Trophoblast cell (in vitro differentiated cells and primary cell): Measurements from ENCODE around the gene INPP5D.

Experiments
- DNase-seq, 2 donors: peaks; one replicate each; pipeline ENCODE4 v3.0.0-alpha.2; 2016
- H2AFZ ChIP-seq: 2 replicates; pipeline ENCODE4 v1.6.1; 2013; ENCODE audit warnings: low read length, moderate library complexity, mild to moderate bottlenecking; ENCODE audit not compliant: insufficient read depth, poor library complexity
- H2AK5ac ChIP-seq: 2 replicates; pipeline ENCODE4 v1.6.1; 2013; ENCODE audit warnings: mild to moderate bottlenecking, low read length
- H2BK120ac ChIP-seq: 2 replicates; pipeline ENCODE4 v1.6.1; 2013; ENCODE audit warnings: low read length, mild to moderate bottlenecking, moderate library complexity; ENCODE audit not compliant: insufficient read depth, poor library complexity
- H2BK12ac ChIP-seq: 2 replicates; pipeline ENCODE4 v1.6.1; 2013; ENCODE audit warnings: mild to moderate bottlenecking, low read length, moderate library complexity
- H2BK5ac ChIP-seq: 2 replicates; pipeline ENCODE4 v1.6.1; 2013; ENCODE audit warnings: low read length, low read depth, moderate library complexity, mild to moderate bottlenecking; ENCODE audit not compliant: poor library complexity
- H3K14ac ChIP-seq: 2 replicates; pipeline ENCODE4 v1.6.1; 2013; ENCODE audit warnings: mild to moderate bottlenecking, low read length
- H3K18ac ChIP-seq: 2 replicates; pipeline ENCODE4 v1.6.1; 2013; ENCODE audit warnings: mild to moderate bottlenecking, low read length
- H3K23ac ChIP-seq: 2 replicates; pipeline ENCODE4 v1.6.1; 2013; ENCODE audit warnings: low read length
- H3K27ac ChIP-seq: 2 replicates; pipeline ENCODE4 v1.5.1; 2013; ENCODE audit warnings: low read depth, mild to moderate bottlenecking, inconsistent platforms, low read length, moderate library complexity
- H3K27me3 ChIP-seq: 2 replicates; pipeline ENCODE4 v1.6.1; 2013; ENCODE audit warnings: inconsistent platforms, mild to moderate bottlenecking, low read length, moderate library complexity; ENCODE audit not compliant: insufficient read depth
- H3K36me3 ChIP-seq, 2 experiments: 1 replicate in 1 of 2; 2 replicates in 1 of 2; pipeline ENCODE4 v1.6.1; 2013; ENCODE audit warnings: low read length in 2 of 2, mild to moderate bottlenecking in 2 of 2, moderate library complexity in 1 of 2; ENCODE audit not compliant: insufficient read depth in 2 of 2, control insufficient read depth in 1 of 2
- H3K4ac ChIP-seq: 2 replicates; pipeline ENCODE4 v1.6.1; 2013; ENCODE audit warnings: low read depth, mild to moderate bottlenecking, low read length, moderate library complexity
- H3K4me1 ChIP-seq, 2 experiments: 1 replicate in 1 of 2; 2 replicates in 1 of 2; pipeline ENCODE4 v1.6.1; 2013; ENCODE audit warnings: low read length in 2 of 2, mild to moderate bottlenecking in 2 of 2, moderate library complexity in 1 of 2; ENCODE audit not compliant: insufficient read depth in 2 of 2, control insufficient read depth in 1 of 2
- H3K4me2 ChIP-seq: 2 replicates; pipeline ENCODE4 v1.6.1; 2013; ENCODE audit warnings: inconsistent platforms, mild to moderate bottlenecking, low read length, moderate library complexity
- H3K4me3 ChIP-seq: 2 replicates; pipeline ENCODE4 v1.5.1; 2013; ENCODE audit warnings: mild to moderate bottlenecking, low read depth, low read length, inconsistent platforms
- H3K79me1 ChIP-seq: one replicate; pipeline ENCODE4 v1.6.1; 2013; ENCODE audit warnings: low read length
- H3K79me2 ChIP-seq: 2 replicates; pipeline ENCODE4 v1.6.1; 2013; ENCODE audit warnings: low read length, mild to moderate bottlenecking; ENCODE audit not compliant: control insufficient read depth, insufficient read depth, poor library complexity
- H3K9ac ChIP-seq: 2 replicates; pipeline ENCODE4 v1.6.1; 2013; ENCODE audit warnings: mild to moderate bottlenecking, low read length
- H3K9me3 ChIP-seq: 2 replicates; pipeline ENCODE4 v1.6.1; 2013; ENCODE audit warnings: low read depth, mild to moderate bottlenecking, control low read depth, inconsistent platforms, low read length; ENCODE audit not compliant: insufficient read depth
- H4K12ac ChIP-seq: 2 replicates; pipeline ENCODE4 v1.6.1; 2013; ENCODE audit warnings: low read depth, mild to moderate bottlenecking, low read length, moderate library complexity
- H4K8ac ChIP-seq: 2 replicates; pipeline ENCODE4 v1.6.1; 2013; ENCODE audit warnings: low read depth, mild to moderate bottlenecking, low read length, moderate library complexity
- H4K91ac ChIP-seq: one replicate; pipeline ENCODE4 v1.6.1; 2013; ENCODE audit warnings: low read depth, mild to moderate bottlenecking, low read length, moderate library complexity
- WGBS: extraction: QIAGEN DNeasy Blood & Tissue Kit; methylation state at CpG from one replicate; pipeline ENCODE4 v1.1.7; 2013; ENCODE audit warnings: missing lambda C conversion rate; ENCODE audit not compliant: insufficient read length, insufficient coverage; ENCODE audit errors: extremely low coverage; 5-methylcytosine and 5-hydroxymethylcytosine counted together

INPP5D gene

DNA sequence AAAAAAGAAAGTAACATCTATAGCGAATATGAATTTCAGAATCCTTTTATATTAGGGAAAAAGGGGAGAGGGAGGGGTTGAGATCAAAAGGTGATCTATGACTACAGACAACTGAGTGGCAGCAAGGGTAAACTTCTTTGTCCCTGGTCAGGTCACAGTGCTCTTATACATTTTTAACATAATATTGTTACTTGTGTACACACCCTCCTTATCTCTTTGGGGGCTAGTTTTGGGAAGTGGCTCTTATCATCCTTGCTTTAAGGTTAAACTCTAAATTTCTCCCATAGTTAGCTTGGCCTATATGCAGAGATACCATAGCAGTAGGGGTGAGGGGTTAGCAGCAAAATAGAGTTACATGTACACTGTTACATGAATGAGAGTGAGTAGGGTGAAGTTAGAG is 159.7 kb downstream of the INPP5D start:
- H4K8ac ChIP-seq, result no peak overlapping the region
- no peak for DNase-seq
- no peak overlapping the region for H2BK5ac ChIP-seq
- H4K91ac ChIP-seq, result no peak overlapping the region
- H3K4me2 ChIP-seq, result no peak overlapping the region
- no peak overlapping the region for H2BK120ac ChIP-seq
- H2AFZ ChIP-seq, result no peak overlapping the region
- no peak overlapping the region for H3K27ac ChIP-seq
- H3K14ac ChIP-seq, result no peak overlapping the region
- H3K23ac ChIP-seq, result no peak overlapping the region
- no peaks in the 10 kb centered on the region for H3K79me1 ChIP-seq
- H4K12ac ChIP-seq, result no peak overlapping the region
- no peaks in the 10 kb centered on the region for H3K27me3 ChIP-seq
- no peaks in the 10 kb centered on the region for H3K79me2 ChIP-seq
- H3K4me1 ChIP-seq, result no peaks in the 10 kb centered on the region
- no peaks in the 10 kb centered on the region for H3K36me3 ChIP-seq
- H2BK12ac ChIP-seq, result no peak overlapping the region
- no CpG with 5 or more reads among the region's 1 CpG for WGBS
- H3K18ac ChIP-seq, result no peak overlapping the region
- no peak overlapping the region for H3K4me3 ChIP-seq
- no peak overlapping the region for H3K9ac ChIP-seq
- no peak overlapping the region for H2AK5ac ChIP-seq
- H3K4ac ChIP-seq, result no peak overlapping the region
- no peaks in the 10 kb centered on the region for H3K9me3 ChIP-seq

DNA sequence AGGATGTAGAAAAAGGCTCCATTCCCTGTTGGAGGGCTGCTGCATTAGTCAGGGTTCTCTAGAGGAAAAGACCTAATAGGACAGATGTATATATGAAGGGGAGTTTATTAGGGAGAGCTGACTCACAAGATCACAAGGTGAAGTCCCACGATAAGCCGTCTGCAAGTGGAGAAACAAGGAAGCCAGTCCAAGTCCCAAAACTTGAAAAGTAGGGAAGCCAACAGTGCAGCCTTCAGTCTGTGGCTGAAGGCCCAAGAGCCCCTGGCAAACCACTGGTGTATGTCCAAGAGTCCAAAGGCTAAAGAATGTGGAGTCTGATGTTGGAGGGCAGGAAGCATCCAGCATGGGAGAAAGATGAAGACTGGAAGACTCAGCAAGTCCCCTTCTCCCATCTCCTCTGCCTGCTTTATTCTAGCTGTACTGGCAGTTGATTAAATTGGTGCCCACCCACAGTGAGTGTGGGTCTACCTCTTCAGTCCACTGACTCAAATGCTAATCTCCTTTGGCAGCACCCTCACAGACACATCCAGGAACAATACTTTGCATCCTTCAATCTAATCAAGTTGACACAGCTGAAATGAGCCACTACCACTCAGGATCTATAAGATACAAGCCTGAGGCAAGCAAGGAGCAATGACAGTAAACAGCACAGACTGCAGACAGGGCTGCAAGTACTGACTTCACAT is 161.4 kb downstream of the INPP5D start:
- no peak overlapping the region for H3K14ac ChIP-seq
- no peak overlapping the region for H2BK5ac ChIP-seq
- WGBS, result no CpG with 5 or more reads among the region's 2 CpGs
- no peaks in the 10 kb centered on the region for H3K4me1 ChIP-seq
- DNase-seq, result no peak
- no peak overlapping the region for H2BK12ac ChIP-seq
- no peak overlapping the region for H3K27ac ChIP-seq
- no peak overlapping the region for H4K12ac ChIP-seq
- peaks cover 2% of the 10 kb centered on the region for H3K9me3 ChIP-seq
- H3K79me1 ChIP-seq, result no peaks in the 10 kb centered on the region
- H3K79me2 ChIP-seq, result no peaks in the 10 kb centered on the region
- H3K36me3 ChIP-seq, result no peaks in the 10 kb centered on the region
- no peak overlapping the region for H2BK120ac ChIP-seq
- H4K8ac ChIP-seq, result no peak overlapping the region
- no peak overlapping the region for H3K23ac ChIP-seq
- no peak overlapping the region for H2AFZ ChIP-seq
- H3K9ac ChIP-seq, result no peak overlapping the region
- no peak overlapping the region for H3K18ac ChIP-seq
- no peak overlapping the region for H2AK5ac ChIP-seq
- H3K4ac ChIP-seq, result no peak overlapping the region
- no peak overlapping the region for H4K91ac ChIP-seq
- no peak overlapping the region for H3K4me3 ChIP-seq
- no peak overlapping the region for H3K4me2 ChIP-seq
- no peaks in the 10 kb centered on the region for H3K27me3 ChIP-seq

DNA sequence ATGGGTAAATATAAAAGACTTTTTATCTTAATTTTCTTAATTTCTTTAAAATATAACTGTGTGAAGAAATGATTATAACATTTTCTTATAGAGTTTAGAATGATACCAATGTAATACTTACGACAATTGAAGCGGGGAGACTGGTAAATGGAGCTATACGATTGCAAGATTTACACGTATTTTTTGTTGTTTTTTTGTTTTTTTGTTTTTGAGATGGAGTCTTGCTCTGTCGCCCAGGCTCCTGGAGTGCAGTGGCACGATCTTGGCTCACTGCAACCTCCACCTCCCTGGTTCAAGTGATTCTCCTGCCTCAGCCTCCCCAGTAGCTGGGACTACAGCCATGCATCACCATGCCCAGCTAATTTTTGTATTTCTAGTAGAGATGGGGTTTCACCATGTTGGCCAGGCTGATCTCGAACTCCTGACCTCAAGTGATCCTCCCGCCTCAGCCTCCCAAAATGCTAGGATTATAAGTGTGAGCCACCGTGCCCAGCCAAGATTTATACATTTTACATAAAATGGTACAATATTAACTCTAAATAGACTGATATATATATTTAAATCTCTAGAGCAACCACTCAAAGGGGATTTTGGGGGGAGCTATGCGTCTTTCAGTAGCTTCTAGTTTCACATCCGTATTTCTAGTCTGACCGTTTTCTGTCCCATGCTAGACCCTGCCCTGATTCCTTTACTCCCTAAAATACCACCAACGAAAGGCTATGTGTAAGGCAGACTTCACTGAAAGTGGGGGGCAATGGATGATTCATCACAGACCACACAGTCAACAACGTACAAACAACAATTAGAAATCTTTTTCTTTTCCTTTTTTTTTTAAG is 163.1 kb downstream of the INPP5D start:
- Histone ChIP-seq H2BK12ac (no peak overlapping the region), H3K9me3 (peaks cover 2% of the 10 kb centered on the region), H3K4me1 (no peaks in the 10 kb centered on the region), H4K12ac (no peak overlapping the region), H3K27me3 (no peaks in the 10 kb centered on the region), H3K27ac (no peak overlapping the region), H3K36me3 (no peaks in the 10 kb centered on the region), H2BK5ac (no peak overlapping the region), H2AFZ (no peak overlapping the region), H3K18ac (no peak overlapping the region), H2AK5ac (no peak overlapping the region), H2BK120ac (no peak overlapping the region), H4K8ac (no peak overlapping the region), H3K4me3 (no peak overlapping the region), H3K79me2 (no peaks in the 10 kb centered on the region), H3K23ac (no peak overlapping the region), H3K79me1 (no peaks in the 10 kb centered on the region), H3K14ac (no peak overlapping the region), H3K9ac (no peak overlapping the region), H3K4ac (no peak overlapping the region), H3K4me2 (no peak overlapping the region), H4K91ac (no peak overlapping the region)
- 100% methylated on average over 3 of the region's 14 CpGs for WGBS
- no peak for DNase-seq

DNA sequence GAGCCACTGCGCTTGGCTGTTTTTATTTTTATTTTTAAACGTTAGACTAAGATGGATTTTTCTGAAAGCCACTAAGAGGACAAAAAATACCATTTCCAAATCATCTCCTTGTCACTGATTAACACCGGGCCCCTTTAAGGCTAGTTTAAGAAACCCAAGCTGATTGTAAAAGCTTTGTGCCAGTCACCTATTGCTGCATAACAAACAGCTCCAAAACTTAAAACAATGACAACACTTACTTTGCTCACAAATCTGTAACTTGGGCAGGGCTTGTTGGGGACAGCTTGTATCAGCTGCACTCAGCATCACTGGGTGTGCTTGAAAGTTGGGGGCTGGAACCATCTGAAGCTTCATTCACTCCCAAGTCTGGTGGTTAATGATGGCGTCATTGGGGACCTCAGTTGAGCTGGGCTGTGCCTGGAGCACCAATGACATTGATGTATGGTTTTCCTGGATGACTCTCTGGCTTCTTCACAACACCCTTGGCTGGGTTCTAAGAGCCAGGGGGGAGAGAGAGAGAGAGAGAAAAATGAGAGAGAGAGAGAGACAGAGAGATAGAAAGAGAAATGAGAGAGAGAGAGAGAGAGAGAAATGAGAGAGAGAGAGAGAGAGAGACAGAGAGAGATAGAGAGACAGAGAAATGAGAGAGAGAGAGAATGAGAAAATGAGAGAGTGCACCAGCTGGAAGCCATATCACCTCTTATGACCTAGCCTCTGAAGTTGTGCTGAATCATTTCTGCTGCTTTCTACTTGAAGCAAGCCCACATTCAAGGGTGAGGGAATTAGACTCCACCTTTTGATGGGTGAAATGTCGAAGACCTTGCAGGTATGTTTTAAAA is 165.3 kb downstream of the INPP5D start:
- Histone ChIP-seq H3K79me2 (no peaks in the 10 kb centered on the region), H3K27ac (no peak overlapping the region), H3K23ac (no peak overlapping the region), H3K14ac (no peak overlapping the region), H2BK12ac (no peak overlapping the region), H2AK5ac (no peak overlapping the region), H3K9me3 (peaks cover 2% of the 10 kb centered on the region), H3K4me1 (no peaks in the 10 kb centered on the region), H4K8ac (no peak overlapping the region), H3K36me3 (no peaks in the 10 kb centered on the region), H3K18ac (no peak overlapping the region), H2BK120ac (no peak overlapping the region), H3K4ac (no peak overlapping the region), H3K27me3 (no peaks in the 10 kb centered on the region), H3K79me1 (no peaks in the 10 kb centered on the region), H4K91ac (no peak overlapping the region), H3K4me2 (no peak overlapping the region), H2AFZ (no peak overlapping the region), H3K4me3 (peak overlapping the region; percentile 2), H4K12ac (no peak overlapping the region), H3K9ac (no peak overlapping the region), H2BK5ac (no peak overlapping the region)
- WGBS, result no CpG with 5 or more reads among the region's 5 CpGs
- DNase-seq, result no peak
